ENCODE data around the gene LGALS7B. TPM values are rescaled to one million over a fixed set of nuclear protein-coding genes. Genes with fewer than 3 reads are reported as not detected.
"Not testable (repeated sequence)": the region's sequence is repeated elsewhere in the genome, so short reads cannot be mapped to it uniquely, and the experiment has no call there.

The LGALS7B gene
- total RNA-seq, 1 experiment from 2014 or later = 3.2 TPM

- DNase-seq = no peak
- Mint-ChIP-seq H3K36me3 (ENCODE audit: insufficient read depth, unreplicated experiment) (peaks cover 70% of the 10 kb centered on the region), H3K27ac (ENCODE audit: unreplicated experiment) (peak overlapping the region; percentile 43), H3K4me3 (ENCODE audit: low read depth, unreplicated experiment) (no peak overlapping the region), H3K4me1 (ENCODE audit: low read depth, unreplicated experiment) (peaks cover 42% of the 10 kb centered on the region), H3K9me3 (ENCODE audit: low read depth, unreplicated experiment) (peaks cover 2% of the 10 kb centered on the region), H3K27me3 (ENCODE audit: unreplicated experiment) (no peaks in the 10 kb centered on the region)
- BruUV-seq (replicated peaks) = no TSS peak
- CTCF ChIA-PET = interaction anchor here (0.6 kb wide), 1 partner anchor 286 kb away, joined by 4 read pairs; no protein-coding TSS in a partner anchor
- no peak for TF ChIP-seq CTCF (IDR thresholded peaks at IDR 0.05; ENCODE audit: unreplicated experiment)
- intact Hi-C loops (cut with micrococcal nuclease; ENCODE audit: unreplicated experiment) = no loop called here
These were observed 16.2 kb downstream of the LGALS7B start for GRCh38 chr19:38805180-38805579.

GRCh38 chr19:38806371-38806770, 17.4 kb downstream of the LGALS7B start:
- Mint-ChIP-seq H3K36me3 (ENCODE audit: insufficient read depth, unreplicated experiment) (peaks cover 79% of the 10 kb centered on the region), H3K27ac (ENCODE audit: unreplicated experiment) (peak overlapping the region; percentile 31), H3K4me1 (ENCODE audit: low read depth, unreplicated experiment) (peaks cover 45% of the 10 kb centered on the region), H3K27me3 (ENCODE audit: unreplicated experiment) (no peaks in the 10 kb centered on the region), H3K4me3 (ENCODE audit: low read depth, unreplicated experiment) (no peak overlapping the region), H3K9me3 (ENCODE audit: low read depth, unreplicated experiment) (peaks cover 2% of the 10 kb centered on the region)
- DNase-seq = no peak
- CTCF ChIA-PET = no interaction called here
- intact Hi-C loops (cut with micrococcal nuclease; ENCODE audit: unreplicated experiment) = no loop called here
- no TSS peak for BruUV-seq (replicated peaks)
- TF ChIP-seq CTCF (IDR thresholded peaks at IDR 0.05; ENCODE audit: unreplicated experiment) = no peak

- peak; percentile 33 for DNase-seq
- not testable (repeated sequence) for H3K27me3 Mint-ChIP-seq (ENCODE audit: unreplicated experiment); BruUV-seq (replicated peaks); H3K9me3 Mint-ChIP-seq (ENCODE audit: low read depth, unreplicated experiment)
- Mint-ChIP-seq H3K27ac (ENCODE audit: unreplicated experiment) (peak overlapping the region; percentile 78), H3K4me3 (ENCODE audit: low read depth, unreplicated experiment) (peak overlapping the region; percentile 2), H3K36me3 (ENCODE audit: insufficient read depth, unreplicated experiment) (peaks cover 90% of the 10 kb centered on the region), H3K4me1 (ENCODE audit: low read depth, unreplicated experiment) (peaks cover 51% of the 10 kb centered on the region)
- intact Hi-C loops (cut with micrococcal nuclease; ENCODE audit: unreplicated experiment) = loop anchor here (1.0 kb wide), 1 partner anchor 8 kb away; no protein-coding TSS in a partner anchor
- CTCF ChIA-PET = interaction anchor here (0.7 kb wide), 1 partner anchor 27 kb away, joined by 4 read pairs; no protein-coding TSS in a partner anchor
These were observed 18.5 kb downstream of the LGALS7B start for GRCh38 chr19:38807374-38808098.

- H3K27me3 Mint-ChIP-seq (ENCODE audit: unreplicated experiment) = no peaks in the 10 kb centered on the region
- H3K4me3 Mint-ChIP-seq (ENCODE audit: low read depth, unreplicated experiment) = no peak overlapping the region
- no peak overlapping the region for H3K27ac Mint-ChIP-seq (ENCODE audit: unreplicated experiment)
- intact Hi-C loops (cut with micrococcal nuclease; ENCODE audit: unreplicated experiment) = no loop called here
- no peak for TF ChIP-seq CTCF (IDR thresholded peaks at IDR 0.05; ENCODE audit: unreplicated experiment)
- peaks cover 60% of the 10 kb centered on the region for H3K4me1 Mint-ChIP-seq (ENCODE audit: low read depth, unreplicated experiment)
- peaks cover 93% of the 10 kb centered on the region for H3K36me3 Mint-ChIP-seq (ENCODE audit: insufficient read depth, unreplicated experiment)
- no peak for DNase-seq
- CTCF ChIA-PET = interaction anchor here (0.6 kb wide), 1 partner anchor 94 kb away, joined by 3 read pairs; no protein-coding TSS in a partner anchor
- no TSS peak for BruUV-seq (replicated peaks)
- H3K9me3 Mint-ChIP-seq (ENCODE audit: low read depth, unreplicated experiment) = peaks cover 2% of the 10 kb centered on the region
These were observed 19.7 kb downstream of the LGALS7B start for GRCh38 chr19:38808741-38809140.
